K562 (cell line): ENCODE data around the gene AGFG2. TPM values are rescaled to one million over a fixed set of nuclear protein-coding genes. Genes with fewer than 3 reads are reported as not detected.

Experiments used
- ATAC-seq: fragments of 200-7000 bp; cut with Tn5 transposase; 3 replicates; pipeline ENCODE4 v1.9.1; 2020; ENCODE audit warnings: moderate library complexity
- BruUV-seq: library from RNA; stranded (reverse); fragments of 400-500 nt; replicated peaks from 2 replicates; lab custom pipeline; 2021; lab: Mats Ljungman, UMichigan
- CTCF ChIA-PET: fragments of 300-600 bp; formaldehyde crosslinking; extraction: SDS; loops from one replicate; lab custom pipeline; 2021; ENCODE audit warnings: low intra/inter-chr PET ratio; lab: Yijun Ruan, JAX
- POLR2A ChIA-PET: fragments of 300-600, 350-650 bp; sonication (Branson Sonifier 250); formaldehyde crosslinking; extraction: SDS; loops from one replicate; lab custom pipeline; 2021; ENCODE audit warnings: antibody characterized with exemption, inconsistent platforms; lab: Yijun Ruan, JAX
- DNase-seq, 4 experiments: peaks; one replicate each; pipeline versions ENCODE4 v3.0.0 to v3.0.0-alpha.2; 2011 to 2018; ENCODE audit warnings: low spot score in 3 of 4, mixed read lengths in 3 of 4; ENCODE audit errors: extremely low read depth in 1 of 4
- FAIRE-seq: peaks from 2 replicates; lab custom pipeline; 2011; peaks lifted over from hg19 to GRCh38; lab: Jason Lieb, UNC
- H2AFZ ChIP-seq: 2 replicates; pipeline ENCODE4 v1.6.0; 2011; ENCODE audit warnings: low read depth, low read length, control low read depth, inconsistent platforms
- H3K27ac ChIP-seq: fragments of 200-600 bp; 3 replicates; pipeline ENCODE4 v1.8.0; 2011; ENCODE audit warnings: low read depth, mild to moderate bottlenecking, control low read depth, inconsistent platforms, low read length, moderate library complexity, mixed read lengths; ENCODE audit errors: extremely low read depth
- H3K27me3 ChIP-seq, 2 experiments: fragments of 300-600 bp in 1 of 2; 2 replicates in 1 of 2; 3 replicates in 1 of 2; pipeline versions ENCODE4 v1.6.0 to v1.8.0; 2011; ENCODE audit warnings: inconsistent platforms in 2 of 2, low read length in 2 of 2, mild to moderate bottlenecking in 1 of 2, mixed read lengths in 1 of 2, moderate library complexity in 1 of 2; ENCODE audit not compliant: control insufficient read depth in 2 of 2, insufficient read depth in 2 of 2
- H3K36me3 ChIP-seq: fragments of 300-600 bp; 3 replicates; pipeline ENCODE4 v1.8.0; 2011; ENCODE audit warnings: mild to moderate bottlenecking, low read length, inconsistent platforms; ENCODE audit not compliant: control insufficient read depth, insufficient read depth
- H3K4me1 ChIP-seq, 2 experiments: fragments of 200-600 bp in 1 of 2; replicated peaks in 1 of 2; 2 replicates in 1 of 2; 3 replicates in 1 of 2; pipeline versions ENCODE4 v1.5.1 to v1.8.0; 2011; ENCODE audit warnings: inconsistent platforms in 2 of 2, low read length in 2 of 2, mild to moderate bottlenecking in 1 of 2, mixed read lengths in 1 of 2, moderate library complexity in 1 of 2; ENCODE audit not compliant: control insufficient read depth in 2 of 2, insufficient read depth in 2 of 2
- H3K4me2 ChIP-seq: 2 replicates; pipeline ENCODE4 v1.6.1; 2011; ENCODE audit warnings: low read length, control low read depth, inconsistent platforms, mixed read lengths; ENCODE audit not compliant: insufficient read depth
- H3K4me3 ChIP-seq: fragments of 200-600 bp; sonication (generic), shearing (Covaris generic); 2 replicates; pipeline ENCODE4 v1.5.1; 2016; ENCODE audit warnings: control low read depth, inconsistent platforms
- H3K79me2 ChIP-seq: fragments of 200-600 bp; 3 replicates; pipeline ENCODE4 v1.8.0; 2011; ENCODE audit warnings: low read length, inconsistent platforms; ENCODE audit not compliant: control insufficient read depth, insufficient read depth
- H3K9ac ChIP-seq, 2 experiments: 2 replicates each; pipeline versions ENCODE4 v1.6.0 to v1.6.1; 2011; ENCODE audit warnings: low read depth in 2 of 2, low read length in 2 of 2, control low read depth in 1 of 2, inconsistent platforms in 1 of 2, mild to moderate bottlenecking in 1 of 2, mixed read lengths in 1 of 2; ENCODE audit not compliant: insufficient read depth in 1 of 2
- H3K9me1 ChIP-seq: one replicate; pipeline ENCODE4 v1.6.0; 2011; ENCODE audit warnings: inconsistent platforms, mild to moderate bottlenecking, low read length, moderate library complexity; ENCODE audit not compliant: control insufficient read depth, insufficient read depth
- H3K9me3 ChIP-seq: replicated peaks from 2 replicates; pipeline ENCODE4 v1.5.1; 2011; ENCODE audit warnings: low read depth, low read length, inconsistent platforms; ENCODE audit not compliant: control insufficient read depth, insufficient read depth
- H4K20me1 ChIP-seq: replicated peaks from 2 replicates; pipeline ENCODE4 v1.6.1; 2011; ENCODE audit warnings: low read length, inconsistent platforms, mixed read lengths; ENCODE audit not compliant: control insufficient read depth, insufficient read depth
- FOXJ2 ChIP-seq: fragments of 200-800 bp; sonication (Bioruptor generic); IDR thresholded peaks from 2 replicates; pipeline ENCODE4 v1.6.1; 2016; ENCODE audit warnings: missing genetic modification characterization, missing compliant biosample characterization
- HDAC1 ChIP-seq, 2 experiments: fragments of 450-650 bp; IDR thresholded peaks; 2 replicates each; pipeline ENCODE4 v1.6.1; 2016 to 2017; ENCODE audit warnings: inconsistent platforms in 1 of 2, mild to moderate bottlenecking in 1 of 2, moderate library complexity in 1 of 2
- IFI16 ChIP-seq: fragments of 250-450 bp; sonication (Bioruptor Pico); IDR thresholded peaks from 2 replicates; pipeline ENCODE4 v2.1.2; 2022; ENCODE audit warnings: mild to moderate bottlenecking, inconsistent platforms
- NFXL1 ChIP-seq: fragments of 450-650 bp; formaldehyde crosslinking; IDR thresholded peaks from 2 replicates; pipeline ENCODE4 v1.4.0; 2021; ENCODE audit warnings: mild to moderate bottlenecking
- NONO ChIP-seq, 2 experiments: fragments of 200-400 bp in 1 of 2; fragments of 450-650 bp in 1 of 2; formaldehyde crosslinking in 1 of 2; IDR thresholded peaks; 2 replicates each; pipeline ENCODE4 v1.6.1; 2017; ENCODE audit warnings: low read depth in 2 of 2, mild to moderate bottlenecking in 2 of 2, moderate library complexity in 2 of 2, low read length in 1 of 2
- RBM25 ChIP-seq: fragments of 200-400 bp; formaldehyde crosslinking; IDR thresholded peaks from 2 replicates; pipeline ENCODE4 v1.6.1; 2018; ENCODE audit warnings: low read length, low read depth, moderate library complexity; ENCODE audit not compliant: severe bottlenecking
- TCF3 ChIP-seq: sonication (generic); formaldehyde crosslinking; IDR thresholded peaks from 2 replicates; pipeline ENCODE4 v1.4.0; 2020; ENCODE audit warnings: mild to moderate bottlenecking, missing genetic modification reagents
- YY1 ChIP-seq, 3 experiments: IDR thresholded peaks; 2 replicates each; pipeline ENCODE4 v1.6.1; 2011; ENCODE audit warnings: low read length in 2 of 3, mild to moderate bottlenecking in 2 of 3, moderate library complexity in 2 of 3, borderline replicate concordance in 1 of 3, control low read depth in 1 of 3, low read depth in 1 of 3; ENCODE audit not compliant: insufficient read depth in 3 of 3, insufficient replicate concordance in 2 of 3, control insufficient read depth in 1 of 3, insufficient read length in 1 of 3; ENCODE audit errors: extremely low read depth in 1 of 3
- ZNF224 ChIP-seq: sonication (generic); formaldehyde crosslinking; IDR thresholded peaks from 2 replicates; pipeline ENCODE4 v1.8.0; 2022; ENCODE audit warnings: mild to moderate bottlenecking, missing genetic modification reagents
- ZNF311 ChIP-seq: fragments of 250-450 bp; sonication (Bioruptor Pico); IDR thresholded peaks from 2 replicates; pipeline ENCODE4 v1.4.0; 2020; ENCODE audit warnings: mild to moderate bottlenecking, moderate library complexity
- WGBS: fragments of 100-300 bp; shearing (Covaris generic); methylation state at CpG from one replicate; pipeline ENCODE4 v1.1.6; 2016; ENCODE audit warnings: low coverage, mixed read lengths; ENCODE audit not compliant: insufficient coverage; ENCODE audit errors: missing lambda C conversion rate; 5-methylcytosine and 5-hydroxymethylcytosine counted together
- in situ Hi-C: fragments of 300-500 bp; cut with MboI; formaldehyde crosslinking; loops from 4 replicates; pipeline ENCODE4 v1.15.0; 2018; ENCODE audit warnings: inconsistent platforms, mixed read lengths
- intact Hi-C: fragments of 100-400 bp; cut with micrococcal nuclease; formaldehyde crosslinking; loops from 2 replicates; pipeline ENCODE4 v1.14.2; 2022
- polyA plus RNA-seq, 8 experiments: library from polyadenylated mRNA; depleted of rRNA in 4 of 8; stranded (reverse) in 5 of 8; unstranded in 3 of 8; fragments of >200 nt; fragmentation: Nextera tagmentation in 2 of 8; fragmentation: Illumina TruSeq in 1 of 8; extraction: Ambion mirVana in 2 of 8; extraction: Trizol in 1 of 8; gene quantifications; 2 replicates each; pipeline versions ENCODE4 v1.2.1 to v1.2.3, GENCODE V29; 2011 to 2014; ENCODE audit warnings: inconsistent platforms in 1 of 8, missing spikeins in 1 of 8
- total RNA-seq, 7 experiments: library from RNA; depleted of rRNA in 6 of 7; stranded (reverse); fragments of >200 nt in 6 of 7; fragmentation: Illumina TruSeq in 2 of 7; extraction: Trizol in 2 of 7; gene quantifications; 2 replicates each; pipeline versions ENCODE4 v1.2.1 to v1.2.3, GENCODE V29; 2011 to 2021; ENCODE audit warnings: low replicate concordance in 1 of 7
- TF ChIP-seq, protein P1 (sequence below), 2 experiments: fragments of 450-650 bp in 1 of 2; sonication (generic) in 1 of 2; formaldehyde crosslinking in 1 of 2; IDR thresholded peaks in 1 of 2; conservative IDR thresholded peaks in 1 of 2; 2 replicates each; pipeline versions ENCODE4 v1.6.1 to v1.8.1; 2016 to 2023; ENCODE audit warnings: mild to moderate bottlenecking in 2 of 2, moderate library complexity in 2 of 2, inconsistent platforms in 1 of 2, missing genetic modification reagents in 1 of 2
- TF ChIP-seq, protein P2 (sequence below), 2 experiments: fragments of 250-450 bp in 1 of 2; fragments of 450-650 bp in 1 of 2; sonication (Bioruptor Pico) in 1 of 2; IDR thresholded peaks; 2 replicates each; pipeline versions ENCODE4 v1.6.1 to v1.8.0; 2016 to 2021; ENCODE audit warnings: mild to moderate bottlenecking in 2 of 2, moderate library complexity in 2 of 2, missing compliant biosample characterization in 1 of 2, missing genetic modification characterization in 1 of 2
- TF ChIP-seq, protein P3 (sequence below): sonication (generic); formaldehyde crosslinking; IDR thresholded peaks from 2 replicates; pipeline ENCODE4 v1.8.0; 2022; ENCODE audit warnings: missing genetic modification reagents, mild to moderate bottlenecking, moderate library complexity, borderline replicate concordance
- TF ChIP-seq, protein P4 (sequence below): sonication (generic); IDR thresholded peaks from 2 replicates; pipeline ENCODE4 v1.6.1; 2016

The AGFG2 gene
- total and polyA plus RNA-seq, 9 of the 15 experiments (the other 6 are each of a cell fraction or from before 2014, with no cell fraction given): 0.31 to 23.1 (median 6.5) TPM

DNA sequence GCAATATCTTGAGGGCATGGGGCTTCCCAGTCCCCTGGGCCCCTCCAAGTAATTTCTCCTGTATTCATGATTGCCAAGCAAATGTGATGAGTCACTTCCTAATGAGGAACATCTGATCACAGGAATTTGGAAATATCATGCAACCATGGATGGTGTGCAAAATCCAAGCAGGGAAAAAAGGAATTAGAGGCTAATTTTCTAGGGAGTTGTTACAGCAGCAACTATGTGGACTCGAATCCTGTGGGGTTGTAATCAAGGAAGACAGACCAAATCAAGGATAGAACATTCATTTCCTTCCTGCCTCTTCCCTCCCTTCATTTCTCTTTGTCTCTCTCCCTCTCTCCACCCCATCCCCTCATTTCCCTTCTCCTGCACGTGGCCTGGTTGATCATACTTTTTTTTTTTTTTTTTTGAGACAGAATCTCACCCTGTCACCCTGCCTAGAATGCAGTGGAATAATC, 23.9 kb upstream of the AGFG2 start (continued):
- TF ChIP-seq, protein P1, sequence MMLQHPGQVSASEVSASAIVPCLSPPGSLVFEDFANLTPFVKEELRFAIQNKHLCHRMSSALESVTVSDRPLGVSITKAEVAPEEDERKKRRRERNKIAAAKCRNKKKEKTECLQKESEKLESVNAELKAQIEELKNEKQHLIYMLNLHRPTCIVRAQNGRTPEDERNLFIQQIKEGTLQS (IDR thresholded peaks at IDR 0.05): peak; percentile 66
- TF ChIP-seq, protein P1 (CRISPR knock-in tag; conservative IDR thresholded peaks at IDR 0.05): no peak

DNA sequence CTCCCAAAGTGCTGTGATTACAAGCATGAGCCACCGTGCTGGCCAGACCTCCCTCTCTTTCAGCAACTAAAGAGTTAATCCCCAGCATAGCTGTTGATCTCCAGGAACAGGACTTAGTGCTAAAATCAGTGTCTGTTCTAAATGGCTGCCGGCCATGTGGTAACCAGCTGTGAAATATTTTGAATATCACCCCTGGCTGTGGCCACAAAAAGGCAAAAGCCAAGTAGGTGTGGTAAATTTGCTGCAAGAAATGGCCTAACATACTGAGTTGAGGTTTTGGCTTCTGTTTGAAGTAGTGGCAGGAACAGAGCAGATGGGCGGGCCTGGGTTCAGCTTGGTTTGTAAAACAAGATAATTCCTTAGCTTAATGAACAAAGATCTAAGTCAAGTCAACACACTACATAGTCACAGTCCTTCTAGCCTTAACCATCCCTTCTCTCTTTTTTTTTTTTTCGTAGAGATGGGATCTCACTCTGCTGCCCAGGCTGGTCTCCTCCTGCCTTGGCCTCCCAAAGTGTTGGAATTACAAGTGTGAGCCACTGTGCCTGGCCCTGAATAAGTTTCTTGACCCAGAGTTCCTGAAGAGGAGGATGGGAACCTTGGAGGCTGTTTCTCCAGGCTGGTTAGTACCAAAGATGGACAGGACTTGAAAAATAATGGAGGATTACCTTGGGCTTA, 22.7 kb upstream of the AGFG2 start:
- POLR2A ChIA-PET: interaction anchor here (0.5 to 1.2 kb wide), 4 partner anchors 18 to 88 kb away, joined by 3 to 4 read pairs (median 4); partner anchors contain the start of gene ZCWPW1
- no peaks in the 10 kb centered on the region for H3K27me3 ChIP-seq
- H3K4me1 ChIP-seq: peaks cover 13 to 16% of the 10 kb centered on the region in 2 experiments; a peak in 4 of 5 replicates
- intact Hi-C loops: no loop called here
- no peak overlapping the region for H3K4me2 ChIP-seq
- FAIRE-seq: no peak
- peak overlapping the region; percentile 54 for H2AFZ ChIP-seq
- DNase-seq: peak in 3 of 4 experiments; percentile 38 to 53 (median 42)
- H4K20me1 ChIP-seq: no peaks in the 10 kb centered on the region
- H3K4me3 ChIP-seq: no peak overlapping the region
- no peak overlapping the region for H3K27ac ChIP-seq
- peak; percentile 61 for ATAC-seq
- no peaks in the 10 kb centered on the region for H3K79me2 ChIP-seq
- no peak overlapping the region for H3K9ac ChIP-seq
- H3K9me3 ChIP-seq: no peaks in the 10 kb centered on the region
- no peaks in the 10 kb centered on the region for H3K36me3 ChIP-seq
- CTCF ChIA-PET: no interaction called here
- no peaks in the 10 kb centered on the region for H3K9me1 ChIP-seq
- in situ Hi-C loops: no loop called here
- WGBS: 29% methylated on average over 3 of the region's 4 CpGs
- no TSS peak for BruUV-seq
- TF ChIP-seq, protein P2, sequence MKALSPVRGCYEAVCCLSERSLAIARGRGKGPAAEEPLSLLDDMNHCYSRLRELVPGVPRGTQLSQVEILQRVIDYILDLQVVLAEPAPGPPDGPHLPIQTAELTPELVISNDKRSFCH (CRISPR knock-in tag; IDR thresholded peaks at IDR 0.05): no peak
- TF ChIP-seq, protein P2 (tag; IDR thresholded peaks at IDR 0.05): no peak
- TF ChIP-seq NFXL1 (CRISPR knock-in tag) (no peak), ZNF311 (CRISPR knock-in tag) (no peak), NONO (IDR thresholded peaks at IDR 0.05; ENCODE audit: low read depth in 2 of 2, low read length in 1 of 2) (no peak), FOXJ2 (no peak), IFI16 (CRISPR knock-in tag) (no peak), ZNF224 (CRISPR knock-in tag) (no peak), YY1 (IDR thresholded peaks at IDR 0.05; ENCODE audit: borderline replicate concordance in 1 of 3, control insufficient read depth in 1 of 3, extremely low read depth in 1 of 3, insufficient read depth in 3 of 3, insufficient read length in 1 of 3, insufficient replicate concordance in 2 of 3, low read depth in 1 of 3, low read length in 2 of 3) (peak in 2 of 3 experiments; percentile 17 to 72), RBM25 (peak; percentile 55), TCF3 (peak; percentile 53; the same call in 1 of the 2 replicates), HDAC1 (IDR thresholded peaks at IDR 0.05) (peak; percentile 22 to 23; a peak in 2 of 4 replicates)
- TF ChIP-seq, protein P3, sequence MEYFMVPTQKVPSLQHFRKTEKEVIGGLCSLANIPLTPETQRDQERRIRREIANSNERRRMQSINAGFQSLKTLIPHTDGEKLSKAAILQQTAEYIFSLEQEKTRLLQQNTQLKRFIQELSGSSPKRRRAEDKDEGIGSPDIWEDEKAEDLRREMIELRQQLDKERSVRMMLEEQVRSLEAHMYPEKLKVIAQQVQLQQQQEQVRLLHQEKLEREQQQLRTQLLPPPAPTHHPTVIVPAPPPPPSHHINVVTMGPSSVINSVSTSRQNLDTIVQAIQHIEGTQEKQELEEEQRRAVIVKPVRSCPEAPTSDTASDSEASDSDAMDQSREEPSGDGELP (CRISPR knock-in tag): peak; percentile 80
- TF ChIP-seq, protein P4, sequence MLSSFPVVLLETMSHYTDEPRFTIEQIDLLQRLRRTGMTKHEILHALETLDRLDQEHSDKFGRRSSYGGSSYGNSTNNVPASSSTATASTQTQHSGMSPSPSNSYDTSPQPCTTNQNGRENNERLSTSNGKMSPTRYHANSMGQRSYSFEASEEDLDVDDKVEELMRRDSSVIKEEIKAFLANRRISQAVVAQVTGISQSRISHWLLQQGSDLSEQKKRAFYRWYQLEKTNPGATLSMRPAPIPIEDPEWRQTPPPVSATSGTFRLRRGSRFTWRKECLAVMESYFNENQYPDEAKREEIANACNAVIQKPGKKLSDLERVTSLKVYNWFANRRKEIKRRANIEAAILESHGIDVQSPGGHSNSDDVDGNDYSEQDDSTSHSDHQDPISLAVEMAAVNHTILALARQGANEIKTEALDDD: peak; percentile 56; the same call in 1 of the 2 replicates
